ENCODE results near the gene BCO2.
A peak's percentile ranks its signal among the peaks of the same experiment; 100 is the strongest.

The BCO2 gene

GRCh38 chr11:112215621-112216020 lies 40.3 kb downstream of the BCO2 start:
- no peak for DNase-seq (ENCODE audit: low read depth in 3 of 3)

- no peak for DNase-seq (ENCODE audit: low read depth in 3 of 3)
These were observed 41.3 kb downstream of the BCO2 start for GRCh38 chr11:112216561-112217105.

GRCh38 chr11:112219476-112220232 lies 44.3 kb downstream of the BCO2 start:
- DNase-seq (ENCODE audit: low read depth in 3 of 3): peak in 1 of 3 donors; percentile 36

- DNase-seq (ENCODE audit: low read depth in 3 of 3): no peak
These were observed 46.0 kb downstream of the BCO2 start for GRCh38 chr11:112221274-112221835.

- DNase-seq (ENCODE audit: low read depth in 3 of 3): no peak
These were observed 47.0 kb downstream of the BCO2 start for GRCh38 chr11:112222303-112222702.

DNA sequence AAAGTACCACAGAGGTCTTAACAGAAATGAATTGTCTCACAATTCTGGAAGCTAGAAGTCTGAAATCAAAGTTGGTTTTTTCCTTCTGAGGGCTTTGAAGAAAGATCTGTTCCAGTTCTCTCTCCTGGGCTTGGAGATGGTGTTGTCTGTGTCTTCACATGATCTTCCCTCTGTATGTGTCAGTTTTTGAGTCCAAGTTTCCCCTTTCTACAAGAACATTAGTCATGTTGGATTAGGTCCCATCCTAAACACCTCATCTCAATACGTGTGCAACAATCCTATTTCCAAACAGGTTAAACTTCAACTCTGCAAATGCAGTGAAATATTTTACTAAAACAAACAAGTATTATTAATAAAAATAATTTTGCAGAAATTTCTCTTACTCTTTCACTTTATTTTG lies 47.8 kb downstream of the BCO2 start:
- DNase-seq (ENCODE audit: low read depth in 3 of 3): no peak

DNA sequence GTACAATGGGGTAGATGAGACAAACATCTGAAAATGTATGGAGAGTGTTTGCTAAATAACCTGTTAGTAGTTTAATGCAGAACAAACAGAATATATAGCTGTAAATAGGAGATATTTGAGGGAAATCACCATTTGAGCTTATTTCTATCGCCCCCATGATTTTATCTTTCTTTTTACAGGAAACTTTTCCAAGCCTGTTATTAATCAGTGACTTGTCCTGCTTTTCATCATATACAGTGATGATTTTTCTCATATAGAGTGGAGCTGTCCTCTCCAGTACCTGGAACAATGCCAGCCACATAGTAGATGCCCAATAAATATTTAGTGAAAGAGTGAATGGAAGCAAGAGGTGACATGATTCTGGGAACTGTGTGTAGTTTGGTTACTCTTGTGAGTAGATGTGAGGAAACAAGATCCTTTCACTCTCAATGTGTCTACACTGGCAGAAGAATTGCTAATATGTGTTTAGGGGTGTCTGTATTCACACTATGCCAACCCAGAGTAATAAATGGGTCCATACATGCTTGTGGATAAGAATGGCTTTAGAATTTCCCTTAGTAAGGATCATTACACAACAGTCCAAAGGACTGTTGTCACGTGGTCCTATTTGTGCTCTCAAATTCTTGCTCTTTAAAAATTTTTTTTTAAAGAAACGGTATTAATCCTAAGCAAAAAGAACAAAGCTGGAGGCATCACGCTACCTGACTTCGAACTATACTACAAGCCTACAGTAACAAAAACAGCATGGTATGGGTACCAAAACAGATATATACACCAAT lies 48.6 kb downstream of the BCO2 start:
- no peak for DNase-seq (ENCODE audit: low read depth in 3 of 3)

DNA sequence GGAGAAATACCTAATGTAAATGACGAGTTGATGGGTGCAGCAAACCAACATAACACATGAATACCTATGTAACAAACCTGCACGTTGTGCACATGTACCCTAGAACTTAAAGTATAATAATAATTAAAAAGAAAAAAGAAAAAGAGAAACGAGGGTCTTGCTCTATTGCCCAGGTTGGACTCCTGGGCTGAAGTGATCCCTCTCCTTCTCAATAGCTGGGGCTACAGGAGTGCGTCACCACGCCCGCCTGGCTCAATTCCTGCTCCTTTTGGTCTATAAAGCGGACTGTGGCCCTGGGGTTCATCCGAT lies 50.4 kb downstream of the BCO2 start:
- DNase-seq (ENCODE audit: low read depth in 3 of 3): no peak

DNA sequence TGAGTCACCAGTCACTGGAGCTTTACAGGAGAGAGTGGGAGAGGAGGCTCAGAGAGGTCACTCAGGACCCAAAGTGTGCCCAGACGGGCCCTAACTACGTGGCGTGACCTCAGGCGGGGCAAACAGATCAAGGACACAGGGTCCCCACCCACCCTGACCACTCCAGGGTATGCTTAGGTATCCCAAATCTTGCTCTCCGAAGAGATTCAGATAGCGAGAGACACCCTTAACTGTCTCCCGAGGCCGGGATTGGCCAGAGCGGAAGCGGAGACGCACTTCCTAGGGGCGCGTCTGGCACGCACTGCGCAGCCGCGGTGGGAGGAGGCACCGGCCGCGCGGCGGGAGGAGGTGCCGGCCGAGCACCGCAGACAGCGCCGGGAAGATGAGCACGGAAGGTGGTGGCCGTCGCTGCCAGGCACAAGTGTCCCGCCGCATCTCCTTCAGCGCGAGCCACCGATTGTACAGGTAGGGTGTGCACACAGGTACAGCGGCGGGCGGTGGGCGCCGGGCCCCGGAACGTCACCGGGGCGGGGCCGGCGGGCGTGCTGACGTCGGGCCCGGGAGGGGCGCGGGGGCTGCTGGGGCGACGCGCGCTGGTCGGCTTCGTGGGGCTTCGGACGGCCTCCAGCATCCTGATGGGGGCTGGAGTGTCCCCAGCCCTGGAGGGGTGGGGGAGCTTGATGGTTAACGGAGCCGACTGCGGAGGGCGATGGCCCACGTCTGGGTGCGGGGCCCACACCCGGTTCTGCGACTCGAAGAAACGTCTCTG lies 50.9 kb downstream of the BCO2 start, which contains the start of gene PTS:
PTS (plus strand) TSS at position 367 of the 769 bp plus-strand sequence; CDS start at position 383, 16 bp downstream.
- peak; percentile 62 to 71 (median 71) for DNase-seq (ENCODE audit: low read depth in 3 of 3)

GRCh38 chr11:112226831-112227401 lies 51.6 kb downstream of the BCO2 start:
- no peak for DNase-seq (ENCODE audit: low read depth in 3 of 3)

DNA sequence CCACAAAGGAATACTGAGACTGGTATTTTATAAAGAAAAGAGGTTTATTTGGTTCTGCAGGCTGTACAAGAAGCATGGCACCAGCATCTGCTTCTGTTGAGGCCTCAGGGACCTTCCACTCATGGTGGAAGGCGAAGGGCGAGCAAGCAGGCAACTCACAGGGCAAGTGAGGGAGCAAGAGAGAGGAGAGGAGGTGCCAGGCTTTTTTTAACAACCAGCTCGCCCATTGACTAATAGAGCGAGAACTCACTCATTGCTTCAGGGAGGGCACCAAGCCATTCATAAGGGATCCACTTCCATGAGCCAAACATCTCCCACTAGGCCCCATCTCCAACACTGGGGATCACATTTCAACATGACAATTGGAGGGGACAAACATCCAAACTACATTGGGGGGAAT lies 52.2 kb downstream of the BCO2 start:
- DNase-seq (ENCODE audit: low read depth in 3 of 3): no peak

GRCh38 chr11:112228706-112229105 lies 53.4 kb downstream of the BCO2 start:
- DNase-seq (ENCODE audit: low read depth in 3 of 3): no peak

DNA sequence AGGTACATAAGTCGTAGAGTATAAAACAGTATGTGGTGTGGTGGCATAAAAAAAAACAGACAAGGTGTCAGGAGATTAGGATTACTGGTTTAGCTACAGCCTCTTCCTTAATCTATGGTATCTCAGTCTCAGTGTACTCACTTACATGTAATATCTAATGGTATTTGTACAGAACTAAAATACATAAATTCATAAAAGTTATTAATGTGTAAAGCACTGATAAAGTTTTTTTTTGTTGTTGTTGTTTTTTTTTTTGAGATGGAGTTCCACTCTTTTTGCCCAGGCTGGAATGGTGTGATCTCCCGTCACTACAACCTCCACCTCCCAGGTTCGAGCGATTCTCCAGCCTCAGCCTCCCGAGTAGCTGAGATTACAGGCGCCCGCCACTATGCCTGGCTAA lies 53.8 kb downstream of the BCO2 start:
- DNase-seq (ENCODE audit: low read depth in 3 of 3): no peak

- DNase-seq (ENCODE audit: low read depth in 3 of 3): no peak
These were observed 54.6 kb downstream of the BCO2 start for GRCh38 chr11:112229746-112230433.

- DNase-seq (ENCODE audit: low read depth in 3 of 3): no peak
These were observed 56.6 kb downstream of the BCO2 start for GRCh38 chr11:112231952-112232351.

GRCh38 chr11:112235750-112236390 lies 60.6 kb downstream of the BCO2 start:
- no peak for DNase-seq (ENCODE audit: low read depth in 3 of 3)

DNA sequence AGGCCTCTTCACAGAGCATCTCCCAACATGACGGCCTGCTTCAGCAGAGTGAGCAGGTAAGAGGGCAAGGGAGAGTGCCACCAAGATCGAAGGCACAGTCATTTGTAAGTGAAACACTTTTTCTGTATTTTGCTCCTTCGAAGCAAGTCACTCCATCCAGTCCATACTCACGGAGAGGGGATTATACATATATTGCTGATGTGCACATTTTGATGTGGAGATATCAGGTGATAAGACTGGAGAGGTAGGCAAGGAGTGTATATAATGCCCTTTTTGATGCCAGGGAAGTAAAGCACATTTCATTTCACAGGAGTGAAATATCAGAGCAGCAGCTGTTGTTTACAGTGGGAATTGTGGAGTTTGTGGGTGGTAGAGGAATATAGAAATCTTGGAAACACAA lies 62.1 kb downstream of the BCO2 start:
- no peak for DNase-seq (ENCODE audit: low read depth in 3 of 3)

DNA sequence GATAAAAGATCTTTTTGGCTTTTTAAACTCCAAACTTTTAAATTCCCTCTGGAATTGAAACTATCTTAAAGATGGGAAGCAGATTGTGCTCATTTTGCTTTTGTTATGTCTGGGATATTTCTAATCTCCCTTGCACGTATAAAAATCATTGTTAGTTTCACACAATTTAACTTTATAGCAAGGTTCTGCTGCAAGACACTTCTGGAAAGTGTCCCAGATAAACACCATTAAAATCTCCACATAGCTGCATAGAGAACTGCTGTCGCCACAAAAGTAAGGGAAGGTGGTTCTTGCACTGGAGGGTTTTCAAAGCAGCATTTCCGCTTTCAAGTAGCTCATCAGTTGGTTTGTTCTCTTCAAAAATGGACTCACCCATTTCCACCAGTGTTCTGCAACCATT lies 62.7 kb downstream of the BCO2 start:
- DNase-seq (ENCODE audit: low read depth in 3 of 3): no peak

GRCh38 chr11:112241486-112241885 lies 66.2 kb downstream of the BCO2 start:
- no peak for DNase-seq (ENCODE audit: low read depth in 3 of 3)

DNA sequence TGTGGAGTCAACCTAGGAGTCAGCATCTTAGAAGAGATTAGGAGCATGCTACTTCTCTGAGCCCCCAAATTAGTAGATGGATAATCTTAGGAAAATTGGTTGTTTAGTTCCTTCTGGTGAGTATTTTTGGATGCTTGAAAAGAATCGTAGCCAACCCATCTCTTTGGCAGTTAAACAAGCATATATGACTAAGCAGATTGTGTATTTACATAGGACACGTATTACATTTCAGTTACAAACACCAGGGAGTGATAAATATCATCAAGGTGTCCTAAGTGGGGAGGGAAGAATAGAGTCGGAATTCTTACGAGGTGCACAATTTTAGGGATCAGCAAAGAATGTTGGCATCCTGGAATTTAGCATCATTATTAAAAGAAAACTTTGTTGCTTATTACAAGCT lies 71.9 kb downstream of the BCO2 start:
- DNase-seq (ENCODE audit: low read depth in 3 of 3): no peak

All from stimulated activated CD4-positive, alpha-beta T cell treated with anti-CD3 and anti-CD28 coated beads, TNF-alpha, amount 100 ng/mL, for 48 hours (primary cell).